Measurements from ENCODE around the gene TEX19.

TEX19 gene

DNA sequence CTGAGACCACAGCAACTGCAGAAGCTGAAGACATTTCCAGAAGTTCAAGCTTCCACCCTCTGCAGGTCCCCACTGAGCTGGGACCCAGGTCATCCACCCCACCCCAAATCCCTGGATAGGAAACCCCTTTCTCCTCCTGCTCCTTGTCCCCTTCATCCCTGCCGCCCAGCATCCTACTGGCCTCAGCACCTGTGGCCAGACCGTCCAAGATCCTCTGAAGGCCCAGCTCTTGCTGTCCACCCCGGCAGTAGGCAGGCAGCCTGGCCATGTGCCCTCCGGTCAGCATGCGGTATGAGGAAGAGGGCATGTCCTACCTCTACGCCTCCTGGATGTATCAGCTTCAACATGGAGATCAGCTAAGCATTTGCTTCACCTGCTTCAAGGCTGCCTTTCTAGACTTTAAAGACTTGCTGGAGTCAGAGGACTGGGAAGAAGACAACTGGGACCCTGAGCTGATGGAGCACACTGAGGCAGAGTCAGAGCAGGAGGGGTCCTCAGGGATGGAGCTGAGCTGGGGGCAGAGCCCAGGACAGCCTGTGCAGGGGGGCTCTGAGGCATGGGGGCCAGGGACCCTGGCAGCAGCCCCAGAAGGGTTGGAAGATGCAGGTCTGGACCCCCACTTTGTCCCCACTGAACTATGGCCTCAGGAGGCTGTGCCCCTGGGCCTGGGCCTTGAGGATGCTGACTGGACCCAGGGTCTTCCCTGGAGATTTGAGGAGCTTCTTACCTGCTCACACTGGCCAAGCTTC is 3.0 kb downstream of the TEX19 start:
- DNase-seq (ENCODE audit: low spot score) = no peak
- TF ChIP-seq, protein P1, sequence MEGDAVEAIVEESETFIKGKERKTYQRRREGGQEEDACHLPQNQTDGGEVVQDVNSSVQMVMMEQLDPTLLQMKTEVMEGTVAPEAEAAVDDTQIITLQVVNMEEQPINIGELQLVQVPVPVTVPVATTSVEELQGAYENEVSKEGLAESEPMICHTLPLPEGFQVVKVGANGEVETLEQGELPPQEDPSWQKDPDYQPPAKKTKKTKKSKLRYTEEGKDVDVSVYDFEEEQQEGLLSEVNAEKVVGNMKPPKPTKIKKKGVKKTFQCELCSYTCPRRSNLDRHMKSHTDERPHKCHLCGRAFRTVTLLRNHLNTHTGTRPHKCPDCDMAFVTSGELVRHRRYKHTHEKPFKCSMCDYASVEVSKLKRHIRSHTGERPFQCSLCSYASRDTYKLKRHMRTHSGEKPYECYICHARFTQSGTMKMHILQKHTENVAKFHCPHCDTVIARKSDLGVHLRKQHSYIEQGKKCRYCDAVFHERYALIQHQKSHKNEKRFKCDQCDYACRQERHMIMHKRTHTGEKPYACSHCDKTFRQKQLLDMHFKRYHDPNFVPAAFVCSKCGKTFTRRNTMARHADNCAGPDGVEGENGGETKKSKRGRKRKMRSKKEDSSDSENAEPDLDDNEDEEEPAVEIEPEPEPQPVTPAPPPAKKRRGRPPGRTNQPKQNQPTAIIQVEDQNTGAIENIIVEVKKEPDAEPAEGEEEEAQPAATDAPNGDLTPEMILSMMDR (IDR thresholded peaks at IDR 0.05; ENCODE audit: extremely low read depth, missing control alignments) = no peak

DNA sequence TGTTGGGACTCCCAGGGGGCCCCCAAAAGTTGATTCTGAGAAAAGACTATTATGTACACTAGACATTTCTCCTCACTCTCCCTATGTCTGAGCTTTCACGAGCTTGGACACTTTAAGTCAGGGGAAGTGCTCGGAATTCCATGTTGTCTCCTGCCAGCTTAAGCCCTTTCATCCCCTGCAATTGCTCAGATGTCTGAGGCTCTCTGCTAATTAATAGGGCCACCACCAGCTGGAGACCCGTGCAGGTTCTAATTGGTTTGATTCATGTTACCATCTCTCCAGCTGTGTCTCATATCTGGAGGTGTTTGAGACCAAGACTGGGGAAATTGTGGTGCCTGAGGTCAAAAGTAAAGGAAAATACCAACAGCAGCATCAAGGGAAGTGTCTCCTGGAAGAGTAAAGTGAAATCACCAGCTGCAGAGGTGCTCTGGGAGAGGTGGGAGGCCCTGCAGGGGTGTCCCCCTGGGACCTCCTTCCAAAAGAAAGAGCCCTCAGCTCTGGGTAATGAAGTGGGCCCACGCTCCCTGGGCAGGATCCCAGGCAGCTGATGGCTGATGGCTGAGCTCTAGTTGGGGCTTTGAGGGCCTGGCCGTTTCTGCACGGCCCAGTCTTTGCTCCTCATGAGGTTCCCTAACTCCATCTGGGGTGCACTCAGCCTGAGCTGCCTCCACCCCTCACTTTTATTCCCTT is 6.7 kb downstream of the TEX19 start:
- DNase-seq (ENCODE audit: low spot score) = no peak
- TF ChIP-seq, protein P1 (IDR thresholded peaks at IDR 0.05; ENCODE audit: extremely low read depth, missing control alignments) = no peak

DNA sequence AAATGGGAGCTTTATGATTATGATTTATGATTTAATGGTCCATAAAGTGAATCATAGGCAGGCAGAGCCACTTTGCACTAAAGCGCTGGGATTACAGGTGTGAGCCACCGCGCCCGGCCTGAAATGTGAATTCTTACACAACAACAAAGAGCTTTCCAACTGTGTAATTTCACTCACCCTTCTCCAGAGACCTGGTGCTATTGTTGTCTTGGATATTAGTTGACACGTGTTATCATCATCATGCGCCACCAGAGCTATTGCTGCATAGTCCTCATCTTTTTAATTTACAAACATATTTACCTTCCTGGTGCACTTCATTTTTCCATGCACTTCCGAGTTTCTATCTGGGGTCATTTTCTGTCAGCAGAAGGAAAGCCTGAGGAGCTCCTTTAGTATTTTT is 7.7 kb downstream of the TEX19 start:
- no peak for DNase-seq (ENCODE audit: low spot score)
- TF ChIP-seq, protein P1 (IDR thresholded peaks at IDR 0.05; ENCODE audit: extremely low read depth, missing control alignments) = no peak

- DNase-seq (ENCODE audit: low spot score) = no peak
- TF ChIP-seq, protein P1 (IDR thresholded peaks at IDR 0.05; ENCODE audit: extremely low read depth, missing control alignments) = no peak
Observed at GRCh38 chr17:82367724-82368524, 8.9 kb downstream of the TEX19 start.

- TF ChIP-seq, protein P1 (IDR thresholded peaks at IDR 0.05; ENCODE audit: extremely low read depth, missing control alignments) = no peak
- no peak for DNase-seq (ENCODE audit: low spot score)
Observed at GRCh38 chr17:82369211-82369610, 10.2 kb downstream of the TEX19 start.

DNA sequence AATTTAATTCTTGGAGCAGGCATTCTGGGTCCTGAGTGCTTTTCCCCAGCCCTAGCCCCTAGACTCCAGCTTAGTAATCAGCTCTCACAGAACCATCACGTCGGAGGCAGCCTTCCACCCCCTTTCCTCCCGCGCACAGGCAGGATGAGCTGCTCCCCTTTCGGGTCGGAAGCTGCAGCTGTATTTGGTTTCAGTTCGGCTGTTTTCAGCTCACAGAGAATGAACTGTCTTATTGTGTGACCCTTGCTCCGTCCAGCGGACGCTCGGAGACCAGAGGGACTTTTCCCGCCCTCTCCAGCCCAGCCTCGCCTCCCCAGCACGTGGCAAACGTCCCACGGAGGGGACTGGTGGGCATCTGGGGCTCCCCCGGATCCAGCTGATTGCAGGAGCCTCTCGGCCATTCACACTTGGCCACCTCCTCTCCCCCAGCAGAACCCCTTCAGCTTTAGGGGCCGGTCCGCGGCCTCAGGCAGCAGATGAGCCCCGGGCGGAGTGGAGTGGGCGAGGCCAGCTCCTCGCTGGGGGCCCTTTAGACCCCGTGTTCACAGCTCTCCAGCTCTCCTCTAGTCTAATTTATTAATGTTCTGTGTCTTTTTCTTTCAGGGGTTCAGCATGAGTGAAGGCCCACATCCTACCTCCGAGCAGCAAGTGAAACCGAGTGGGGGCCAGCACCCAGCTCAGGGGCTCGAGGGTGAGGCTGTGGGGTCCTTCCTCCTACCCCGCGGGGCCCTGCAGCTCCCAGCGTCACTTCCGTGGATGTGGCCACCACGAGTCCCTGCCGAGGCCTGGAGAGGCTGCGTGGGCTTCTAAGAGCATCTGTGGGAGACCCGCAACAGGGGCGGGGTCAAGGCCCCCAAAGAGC is 11.7 kb downstream of the TEX19 start:
- TF ChIP-seq, protein P1 (IDR thresholded peaks at IDR 0.05; ENCODE audit: extremely low read depth, missing control alignments) = no peak
- peak; percentile 75 for DNase-seq (ENCODE audit: low spot score)
